HG03159 (cell line): ENCODE measurements around the gene CNOT9.
A peak's percentile ranks its signal among the peaks of the same experiment; 100 is the strongest.

Experiments
- ATAC-seq: cut with Tn5 transposase; IDR thresholded peaks from one replicate; pipeline ENCODE4 v1.9.1; 2021; ENCODE audit warnings: mild to moderate bottlenecking, moderate library complexity; ENCODE audit not compliant: unreplicated experiment

CNOT9 gene

DNA sequence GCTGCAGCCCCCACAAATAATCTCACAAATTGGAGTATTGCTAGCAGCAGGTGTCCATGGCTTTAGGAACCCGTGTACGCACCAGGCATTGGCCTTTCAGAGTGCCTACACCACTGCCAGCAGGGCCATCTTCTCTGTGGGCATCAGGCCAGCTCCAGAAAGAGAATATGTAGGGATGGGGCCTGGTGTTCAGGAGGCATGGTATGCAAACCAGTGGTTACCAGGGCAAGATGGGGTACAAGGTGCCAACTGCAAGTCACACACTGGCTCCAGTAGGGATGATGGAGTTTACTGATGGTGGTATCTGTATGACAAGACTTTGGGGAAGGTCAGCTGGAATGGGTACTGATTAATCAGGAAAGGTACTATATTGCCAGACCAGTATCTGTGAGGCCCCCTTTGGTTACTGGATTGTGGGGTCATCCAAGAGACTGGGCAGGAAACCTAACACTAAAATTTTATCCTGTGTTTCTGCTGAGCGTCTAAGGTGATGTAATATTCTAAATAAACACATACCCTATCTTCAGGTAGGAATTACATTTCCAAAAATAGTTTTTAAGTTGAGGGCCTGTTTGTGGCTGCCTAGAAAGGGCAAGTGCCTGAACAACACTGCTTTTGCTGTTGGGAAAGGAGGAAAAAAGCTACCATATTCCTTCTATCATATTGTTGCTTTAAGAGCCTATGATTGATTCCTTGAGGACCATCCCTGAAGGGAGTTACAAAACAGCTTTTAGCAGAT, 9.0 kb downstream of the CNOT9 start:
- no peak for ATAC-seq

DNA sequence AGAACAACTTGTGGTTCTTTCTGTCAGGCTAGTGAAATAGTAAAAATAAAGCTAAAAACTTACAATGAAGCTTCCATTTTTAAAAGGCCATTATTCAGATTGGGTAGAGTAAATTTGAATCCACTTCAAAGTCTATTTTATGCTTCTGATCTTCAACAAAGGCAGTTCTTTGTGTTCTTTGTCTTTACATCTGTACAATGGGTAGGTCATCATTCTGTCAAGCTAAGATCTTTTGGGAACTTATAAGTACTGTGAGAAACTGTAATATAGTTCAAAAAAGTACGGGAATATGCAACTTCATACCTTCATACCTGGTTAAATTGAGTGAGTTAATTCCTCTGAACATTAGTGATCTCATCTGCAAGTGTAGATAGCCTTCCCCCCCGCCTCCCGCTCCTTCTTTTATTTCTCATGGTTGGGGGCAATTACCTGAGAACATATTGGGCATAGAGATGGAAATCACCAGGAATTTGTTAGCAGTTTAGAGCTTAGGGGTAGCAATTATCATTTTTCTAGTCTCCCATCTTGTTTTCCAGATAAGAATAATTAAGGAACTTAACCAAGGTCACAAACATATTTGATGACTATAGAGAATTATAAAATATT, 9.7 kb downstream of the CNOT9 start:
- no peak for ATAC-seq

DNA sequence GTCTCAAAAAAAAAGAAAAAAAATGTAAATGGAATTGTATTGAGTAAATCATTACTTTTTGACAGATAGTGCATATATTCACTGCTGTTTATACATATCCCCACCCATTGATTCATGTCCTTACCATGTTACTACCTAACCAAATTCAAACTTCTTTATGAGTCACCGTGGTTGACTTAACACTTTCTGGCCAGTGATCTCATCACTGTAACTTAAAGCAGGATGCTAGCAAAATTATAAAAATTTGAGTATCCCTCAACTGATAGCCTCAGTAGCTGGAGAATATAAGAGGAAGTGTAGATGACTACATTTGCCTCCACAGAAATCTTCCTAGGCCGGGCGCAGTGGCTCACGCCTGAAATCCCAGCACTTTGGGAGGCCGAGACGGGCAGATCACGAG, 13.4 kb downstream of the CNOT9 start:
- ATAC-seq, result peak; percentile 88

DNA sequence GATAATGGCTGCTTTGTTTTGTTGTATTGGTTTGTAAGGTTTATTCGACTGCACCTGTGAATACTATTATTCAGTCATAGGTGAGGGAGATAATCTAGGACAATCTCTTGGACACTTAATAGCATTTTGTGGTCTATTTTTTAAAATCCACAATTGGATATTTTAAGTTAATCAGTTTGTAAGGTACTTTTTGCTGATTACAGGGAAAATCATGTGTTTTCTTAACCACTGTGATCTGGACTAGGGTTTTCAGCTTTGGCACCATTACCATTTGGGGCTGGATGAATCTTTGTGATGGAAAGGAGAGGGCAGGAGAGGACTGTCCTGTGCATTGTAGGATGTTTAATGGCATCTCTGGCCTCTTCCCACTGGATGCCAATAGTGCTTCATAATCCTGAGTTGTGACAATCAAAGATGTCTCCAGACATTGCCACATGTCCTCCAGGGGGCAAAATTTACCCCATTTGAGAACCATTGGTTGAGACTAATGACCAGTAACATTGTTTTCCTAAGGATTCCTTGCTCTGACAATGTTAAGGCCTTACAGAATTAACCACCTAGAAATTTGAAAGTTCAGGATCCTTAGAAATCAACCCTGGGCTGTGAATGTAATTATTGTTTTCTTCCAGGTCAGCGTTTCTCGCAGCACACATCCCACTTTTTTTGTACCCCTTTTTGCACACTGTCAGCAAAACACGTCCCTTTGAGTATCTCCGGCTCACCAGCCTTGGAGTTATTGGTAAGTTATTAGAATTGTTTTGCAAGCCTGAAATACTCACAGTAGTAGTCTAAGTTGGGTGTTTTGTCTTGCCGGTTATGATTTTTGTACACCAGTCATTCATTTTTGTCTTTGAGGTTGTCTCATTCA, 15.6 kb downstream of the CNOT9 start:
- no peak for ATAC-seq

DNA sequence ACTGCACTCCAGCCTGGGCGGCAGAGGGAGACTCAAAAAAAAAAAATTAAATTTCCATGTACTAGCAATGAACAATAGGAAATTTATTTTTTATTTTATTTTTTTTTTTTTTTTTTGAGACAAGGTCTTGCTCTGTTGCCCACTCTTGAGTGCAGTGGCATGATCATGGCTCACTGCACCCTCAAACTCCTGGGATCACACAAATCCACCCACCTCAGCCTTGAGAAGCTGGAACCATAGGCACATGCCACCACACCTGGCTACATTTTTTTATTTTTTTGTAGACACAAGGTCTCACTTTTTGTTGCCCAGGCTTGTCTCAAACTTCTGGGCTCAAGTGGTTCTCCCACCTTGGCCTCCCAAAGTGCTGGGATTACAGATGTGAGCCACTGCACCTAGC, 16.9 kb downstream of the CNOT9 start:
- no peak for ATAC-seq

DNA sequence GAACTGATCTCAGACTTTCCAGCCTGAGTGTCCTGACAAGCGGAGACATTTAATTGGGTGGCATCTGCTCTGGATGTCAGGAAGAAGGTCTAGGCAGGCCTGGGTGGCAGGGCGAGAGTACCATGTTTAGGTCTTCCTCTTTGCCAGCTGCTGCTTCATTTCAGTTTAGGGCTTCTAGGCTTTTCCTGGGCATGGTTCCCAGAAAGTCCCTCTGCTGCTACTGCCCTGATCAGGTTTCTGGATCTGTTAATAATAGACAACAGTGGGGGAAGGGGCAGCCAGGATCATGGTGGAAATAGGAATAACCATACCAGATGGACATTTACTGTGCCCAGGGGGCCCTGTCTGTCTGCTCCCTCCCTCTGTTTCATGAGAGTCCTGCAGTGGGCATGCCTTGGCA, 36.8 kb downstream of the CNOT9 start:
- ATAC-seq, result no peak

DNA sequence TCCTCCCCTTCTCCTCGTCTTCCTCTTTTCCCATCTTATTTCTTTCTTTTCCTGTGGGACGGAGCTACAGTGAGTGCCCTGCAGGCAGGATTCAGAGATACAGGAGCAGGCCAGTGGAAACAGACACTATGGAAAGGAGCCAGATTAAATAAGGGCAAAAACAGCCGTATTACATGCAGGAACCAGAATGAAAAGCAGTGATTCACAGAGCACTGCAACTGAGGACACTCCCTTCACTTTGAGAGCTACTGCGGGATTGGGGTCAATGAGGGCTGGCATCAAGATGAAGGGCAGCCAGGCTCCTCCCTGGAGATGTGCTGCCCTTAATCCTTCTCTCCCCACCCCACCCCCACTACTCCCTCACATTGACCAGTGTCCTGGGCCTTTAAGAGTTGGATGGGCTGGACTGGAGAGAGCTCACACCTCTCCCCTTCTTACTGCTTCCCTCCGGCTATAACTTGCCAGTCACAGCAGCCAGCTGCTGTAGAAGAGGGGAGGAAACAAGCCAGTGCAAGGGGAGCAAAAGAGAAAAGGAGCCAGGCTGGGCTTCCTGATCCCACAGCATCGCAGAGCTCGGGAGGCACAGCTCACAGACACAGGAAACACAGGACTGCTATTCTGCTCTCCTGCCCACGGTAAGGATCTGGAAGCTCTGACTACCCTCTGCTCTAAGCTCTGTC, 38.9 kb downstream of the CNOT9 start, which contains the start of gene PLCD4:
Gene PLCD4 (plus strand): TSS at position 464 of the 680 bp plus-strand sequence. CDS start 7,841 bp downstream, outside the sequence.
- ATAC-seq, result no peak

DNA sequence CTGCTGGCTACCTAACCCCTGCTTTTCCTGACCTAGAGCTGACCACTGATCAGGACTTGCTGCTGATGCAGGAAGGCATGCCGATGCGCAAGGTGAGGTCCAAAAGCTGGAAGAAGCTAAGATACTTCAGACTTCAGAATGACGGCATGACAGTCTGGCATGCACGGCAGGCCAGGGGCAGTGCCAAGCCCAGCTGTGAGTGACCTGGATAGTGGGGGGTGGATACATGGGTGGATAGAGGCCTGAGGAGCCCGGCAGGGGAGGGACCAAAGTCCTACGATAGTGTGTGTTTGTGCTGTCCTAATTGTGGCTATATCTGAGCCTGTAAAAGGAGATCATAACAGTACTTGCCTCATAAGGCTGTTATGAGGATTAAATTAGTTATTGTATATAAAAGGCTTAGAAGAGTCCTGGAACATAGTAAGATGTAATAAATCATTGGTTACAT, 47.3 kb downstream of the CNOT9 start:
- no peak for ATAC-seq

DNA sequence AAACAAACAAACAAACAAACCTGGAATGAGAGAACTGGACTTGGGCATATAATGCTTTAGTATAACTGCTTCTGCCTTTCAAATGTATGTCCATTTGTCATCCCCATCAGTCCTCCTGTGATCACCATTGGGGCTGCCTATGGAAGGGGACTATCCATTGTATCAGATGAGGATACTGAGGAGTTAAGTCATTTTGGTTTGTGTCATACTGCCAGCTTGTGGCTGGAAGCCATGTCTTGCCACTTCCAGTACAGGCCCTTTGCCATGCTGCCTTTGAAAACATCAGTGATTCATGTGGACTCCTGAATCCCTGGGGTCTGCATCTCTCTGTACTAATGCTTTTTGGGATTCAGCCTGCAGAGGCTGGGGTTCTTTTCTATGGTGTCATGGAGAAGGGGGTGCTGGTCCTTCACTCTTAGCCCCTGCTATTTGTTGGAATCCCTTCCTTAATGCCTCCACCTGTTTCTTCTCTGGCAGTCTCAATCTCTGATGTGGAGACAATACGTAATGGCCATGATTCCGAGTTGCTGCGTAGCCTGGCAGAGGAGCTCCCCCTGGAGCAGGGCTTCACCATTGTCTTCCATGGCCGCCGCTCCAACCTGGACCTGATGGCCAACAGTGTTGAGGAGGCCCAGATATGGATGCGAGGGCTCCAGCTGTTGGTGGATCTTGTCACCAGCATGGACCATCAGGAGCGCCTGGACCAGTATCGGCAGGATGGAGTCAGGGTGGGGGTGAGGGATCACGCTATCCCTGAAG, 49.6 kb downstream of the CNOT9 start:
- ATAC-seq, result no peak

DNA sequence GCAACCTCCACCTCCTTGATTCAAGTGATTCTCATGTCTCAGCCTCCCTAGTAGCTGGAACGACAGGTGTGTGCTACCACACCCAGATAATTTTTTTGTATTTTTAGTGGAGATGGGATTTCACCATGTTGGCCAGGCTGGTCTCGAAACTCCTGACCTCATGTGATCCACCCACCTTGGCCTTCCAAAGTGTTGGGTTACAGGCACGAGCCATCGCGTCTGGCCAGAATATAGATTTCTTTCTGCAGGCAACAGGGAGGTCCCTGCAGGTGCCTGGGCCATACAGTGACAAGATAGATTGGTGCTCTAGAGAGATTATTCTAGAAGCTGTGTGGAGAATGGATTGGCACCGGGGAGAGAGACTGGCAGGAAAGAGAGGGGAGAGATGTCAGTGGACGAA, 52.4 kb downstream of the CNOT9 start:
- no peak for ATAC-seq

DNA sequence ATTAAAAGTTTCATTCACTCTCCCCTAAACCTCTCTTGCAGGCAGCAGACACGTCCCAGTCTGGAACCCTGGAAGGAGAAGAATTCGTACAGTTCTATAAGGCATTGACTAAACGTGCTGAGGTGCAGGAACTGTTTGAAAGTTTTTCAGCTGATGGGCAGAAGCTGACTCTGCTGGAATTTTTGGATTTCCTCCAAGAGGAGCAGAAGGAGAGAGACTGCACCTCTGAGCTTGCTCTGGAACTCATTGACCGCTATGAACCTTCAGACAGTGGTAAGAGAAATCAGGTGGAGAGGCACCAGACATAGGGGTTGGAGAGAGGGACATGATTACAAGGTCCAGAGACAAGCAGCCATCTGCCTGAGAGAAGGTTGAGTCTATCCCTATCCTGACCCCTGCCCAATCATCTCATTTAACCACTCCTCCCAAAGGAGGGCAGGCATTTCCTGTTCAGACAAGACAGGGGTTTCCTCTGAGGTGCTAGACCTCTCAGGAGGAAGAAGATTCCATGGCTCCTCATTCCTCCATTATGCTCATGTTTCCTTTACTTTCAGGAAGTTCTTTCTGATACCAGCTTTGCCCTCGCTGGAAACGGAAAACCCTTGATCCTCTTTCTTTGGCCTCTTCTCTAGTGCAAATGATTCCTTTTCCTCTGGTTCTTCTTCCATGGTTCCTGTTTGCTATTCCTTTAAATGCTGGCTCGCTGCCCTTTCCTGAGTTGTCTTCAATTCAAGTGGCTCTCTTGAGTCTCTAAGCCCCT, 54.1 kb downstream of the CNOT9 start:
- ATAC-seq, result no peak

DNA sequence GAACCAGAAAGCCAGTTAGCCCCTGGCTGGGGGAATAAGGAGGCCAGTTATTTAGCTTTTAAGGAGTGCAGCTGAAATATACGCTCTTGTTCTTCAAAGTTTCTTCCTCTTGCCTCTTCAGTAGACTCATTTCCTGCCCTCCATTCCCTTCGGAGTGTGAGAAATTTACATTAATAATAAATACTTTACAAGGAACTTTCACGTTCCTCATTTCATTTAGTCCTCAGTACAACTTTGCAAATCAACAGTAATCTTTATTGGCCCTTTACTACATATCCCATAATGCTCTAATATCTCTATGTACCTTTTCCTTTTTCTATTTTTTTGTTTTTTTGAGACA, 54.7 kb downstream of the CNOT9 start:
- no peak for ATAC-seq

DNA sequence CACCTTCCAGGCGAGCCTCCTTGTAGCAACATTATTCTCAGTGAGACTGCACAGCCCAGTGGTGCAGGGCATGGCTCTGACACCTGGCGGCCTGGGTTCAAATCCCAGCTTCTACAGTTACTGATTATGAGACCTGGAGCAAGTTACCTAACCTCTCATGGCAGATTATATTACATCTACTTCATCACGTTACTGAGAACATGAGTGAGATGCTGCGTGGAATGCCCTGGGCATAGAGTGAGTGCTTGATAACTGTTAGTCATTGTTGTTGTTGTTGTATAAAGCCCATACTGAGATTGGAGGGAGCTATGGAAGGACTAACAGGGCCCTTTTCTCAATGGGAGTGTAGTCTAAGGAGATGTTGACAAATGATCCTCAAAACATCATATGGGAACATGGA, 57.7 kb downstream of the CNOT9 start:
- no peak for ATAC-seq

DNA sequence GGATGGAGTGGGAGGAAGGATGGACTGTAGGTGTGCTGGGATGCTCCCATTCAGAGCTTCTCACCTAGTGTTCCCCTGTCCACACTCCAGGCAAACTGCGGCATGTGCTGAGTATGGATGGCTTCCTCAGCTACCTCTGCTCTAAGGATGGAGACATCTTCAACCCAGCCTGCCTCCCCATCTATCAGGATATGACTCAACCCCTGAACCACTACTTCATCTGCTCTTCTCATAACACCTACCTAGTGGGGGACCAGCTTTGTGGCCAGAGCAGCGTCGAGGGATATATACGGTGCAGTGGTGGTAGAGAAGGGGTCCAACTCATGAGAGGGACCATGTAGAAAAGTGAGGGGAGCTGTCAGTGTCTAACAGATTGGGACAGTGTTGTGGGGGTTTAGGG, 59.3 kb downstream of the CNOT9 start:
- no peak for ATAC-seq

DNA sequence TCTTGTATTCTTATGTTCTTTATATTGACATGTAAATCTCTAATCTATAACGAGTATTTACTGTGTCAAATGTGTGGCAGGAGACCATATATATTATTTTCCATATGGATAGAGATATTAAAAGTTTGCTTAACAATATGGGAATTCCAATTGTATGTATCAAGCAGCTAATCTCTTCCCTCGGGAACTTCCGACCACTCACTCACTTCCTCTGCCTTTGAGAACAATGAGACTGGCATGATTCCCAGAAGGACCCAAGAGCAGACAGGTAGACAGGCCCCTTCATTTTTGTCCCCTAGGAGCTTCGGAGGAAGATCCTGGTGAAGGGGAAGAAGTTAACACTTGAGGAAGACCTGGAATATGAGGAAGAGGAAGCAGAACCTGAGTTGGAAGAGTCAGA, 63.2 kb downstream of the CNOT9 start:
- no peak for ATAC-seq

DNA sequence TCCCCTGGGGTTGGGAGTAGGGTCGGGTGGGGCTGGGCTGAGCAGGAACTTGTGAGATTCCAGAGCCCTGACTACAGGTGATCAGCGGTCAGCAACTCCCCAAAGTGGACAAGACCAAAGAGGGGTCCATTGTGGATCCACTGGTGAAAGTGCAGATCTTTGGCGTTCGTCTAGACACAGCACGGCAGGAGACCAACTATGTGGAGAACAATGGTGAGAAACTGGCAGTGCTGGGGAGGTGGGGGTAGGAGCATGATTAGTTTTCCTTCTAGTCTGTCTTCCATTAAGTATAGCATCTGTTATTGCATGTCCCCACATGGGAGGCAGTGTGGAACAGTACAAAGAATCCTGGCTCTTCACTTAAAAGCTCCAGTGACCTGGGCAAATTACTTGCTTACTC, 67.1 kb downstream of the CNOT9 start:
- ATAC-seq, result no peak

DNA sequence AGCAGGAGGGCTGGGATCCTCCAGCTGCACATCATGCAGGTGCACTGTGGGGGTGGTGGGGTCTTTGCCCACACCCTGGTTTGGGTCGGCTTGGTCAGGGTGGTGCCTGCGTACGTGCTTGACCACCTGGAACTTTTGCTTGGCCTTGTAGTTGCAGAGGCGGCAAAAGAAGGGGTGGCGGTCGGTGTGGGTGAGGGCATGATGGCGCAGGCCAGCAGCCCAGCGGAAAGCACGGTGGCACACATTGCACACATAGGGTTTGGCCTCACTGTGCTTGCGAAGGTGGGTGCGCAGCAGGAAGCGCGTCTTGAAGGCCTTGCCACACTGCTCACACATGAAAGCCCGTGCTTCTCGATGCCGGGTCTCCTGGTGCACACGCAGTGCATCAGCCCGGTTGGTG, 69.7 kb downstream of the CNOT9 start:
- no peak for ATAC-seq

DNA sequence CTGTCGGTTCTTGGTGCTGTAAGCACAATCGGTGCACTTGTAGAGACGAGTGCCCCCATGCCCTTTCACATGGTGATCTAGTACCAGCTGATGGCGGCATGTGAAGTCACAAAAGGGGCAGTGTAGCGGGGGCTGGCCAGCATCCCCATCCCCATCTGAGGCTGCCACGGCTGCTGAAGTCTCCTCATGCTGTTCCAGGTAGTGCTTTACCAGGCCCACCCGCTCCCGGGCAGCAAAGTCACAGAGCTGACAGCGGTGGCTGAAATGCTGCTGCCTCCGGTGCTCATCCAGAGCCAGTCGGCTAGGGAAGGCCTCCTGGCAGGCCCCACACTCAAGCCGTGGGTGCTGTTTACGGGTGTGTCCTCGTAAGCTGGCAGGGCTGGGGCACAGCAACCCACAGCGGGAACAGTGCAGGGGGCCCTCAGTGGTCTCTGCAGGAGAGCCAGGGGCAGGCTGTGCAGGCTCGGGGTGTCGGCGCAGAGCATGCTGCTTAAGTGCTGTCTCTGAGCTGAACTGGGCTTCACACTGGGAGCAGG, 73.5 kb downstream of the CNOT9 start:
- no peak for ATAC-seq

DNA sequence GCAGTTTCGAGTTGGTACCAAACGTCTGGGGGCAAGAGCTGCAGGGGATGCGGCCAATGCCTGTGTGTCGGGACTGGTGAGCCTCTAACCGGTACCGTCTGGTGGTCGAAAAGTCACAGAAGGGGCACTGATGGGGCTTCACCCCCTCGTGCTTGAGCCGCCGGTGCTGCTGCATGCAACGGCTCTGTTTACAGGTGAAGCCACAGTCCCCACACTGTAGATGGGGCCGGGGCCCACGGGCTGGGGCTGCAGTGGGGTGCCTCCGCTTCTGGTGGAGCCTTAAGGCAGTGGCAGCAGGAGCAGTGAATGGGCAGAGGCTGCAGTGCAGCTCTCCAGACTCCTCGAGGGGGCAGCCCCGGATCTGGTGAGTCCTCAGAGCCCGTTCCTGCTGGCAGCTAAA, 74.1 kb downstream of the CNOT9 start:
- ATAC-seq, result no peak
